Activated CD4-positive, alpha-beta T cell treated with anti-CD3 and anti-CD28 coated beads, Interleukin-2, amount 50 U/mL, for 48 hours (primary cell): ENCODE data around the gene HTRA3.

ENCODE experiments used
- DNase-seq, 2 experiments: peaks; one replicate each; pipeline ENCODE4 v3.0.0-alpha.2; 2020

HTRA3 gene

GRCh38 chr4:8270418-8270771 lies 841 bp downstream of the HTRA3 start:
- DNase-seq, result no peak

- no peak for DNase-seq
Observed at GRCh38 chr4:8270912-8271815, 1.6 kb downstream of the HTRA3 start.

- no peak for DNase-seq
Observed at GRCh38 chr4:8271821-8272220, 2.3 kb downstream of the HTRA3 start.

GRCh38 chr4:8272472-8273428 lies 3.2 kb downstream of the HTRA3 start:
- no peak for DNase-seq

GRCh38 chr4:8273450-8273849 lies 3.9 kb downstream of the HTRA3 start:
- no peak for DNase-seq

GRCh38 chr4:8274066-8274652 lies 4.6 kb downstream of the HTRA3 start:
- no peak for DNase-seq

- no peak for DNase-seq
Observed at GRCh38 chr4:8274765-8275547, 5.4 kb downstream of the HTRA3 start.

GRCh38 chr4:8275548-8275910 lies 6.0 kb downstream of the HTRA3 start:
- no peak for DNase-seq

GRCh38 chr4:8276358-8277240 lies 7.0 kb downstream of the HTRA3 start:
- DNase-seq, result no peak

- DNase-seq, result no peak
Observed at GRCh38 chr4:8277356-8278008, 7.9 kb downstream of the HTRA3 start.

GRCh38 chr4:8278009-8278395 lies 8.4 kb downstream of the HTRA3 start:
- no peak for DNase-seq

GRCh38 chr4:8278421-8279287 lies 9.1 kb downstream of the HTRA3 start:
- DNase-seq, result no peak

- DNase-seq, result no peak
Observed at GRCh38 chr4:8279321-8280157, 10.0 kb downstream of the HTRA3 start.

- DNase-seq, result no peak
Observed at GRCh38 chr4:8280158-8280875, 10.8 kb downstream of the HTRA3 start.

GRCh38 chr4:8280876-8281440 lies 11.4 kb downstream of the HTRA3 start:
- DNase-seq, result no peak

- DNase-seq, result no peak
Observed at GRCh38 chr4:8281519-8282133, 12.1 kb downstream of the HTRA3 start.

- DNase-seq, result no peak
Observed at GRCh38 chr4:8282134-8282641, 12.6 kb downstream of the HTRA3 start.
